Fibroblast of pulmonary artery (primary cell): ENCODE data around the gene GADD45A.
A peak's percentile ranks its signal among the peaks of the same experiment; 100 is the strongest.

Experiments used
- DNase-seq: peaks from one replicate; pipeline ENCODE4 v3.0.0-alpha.2; 2010; ENCODE audit warnings: low read depth
- H3K4me3 ChIP-seq: replicated peaks from 2 replicates; pipeline ENCODE4 v1.5.1; 2011; ENCODE audit warnings: low read depth, mild to moderate bottlenecking, control low read depth, low read length, moderate library complexity
- CTCF ChIP-seq: IDR thresholded peaks from 2 replicates; pipeline ENCODE4 v1.5.1; 2011; ENCODE audit warnings: mild to moderate bottlenecking, control low read depth, low read length, inconsistent platforms; ENCODE audit errors: missing control alignments

GADD45A gene

GRCh38 chr1:67683316-67683715, 1.7 kb upstream of the GADD45A start:
- TF ChIP-seq CTCF: no peak
- DNase-seq: peak; percentile 86
- peak overlapping the region; percentile 30 for H3K4me3 ChIP-seq

GRCh38 chr1:67683766-67684525, 1.1 kb upstream of the GADD45A start:
- H3K4me3 ChIP-seq: peak overlapping the region; percentile 45
- no peak for TF ChIP-seq CTCF
- peak; percentile 38 for DNase-seq

GRCh38 chr1:67684526-67685066, 405 bp upstream of the GADD45A start:
- no peak for DNase-seq
- H3K4me3 ChIP-seq: peak overlapping the region; percentile 45
- TF ChIP-seq CTCF: no peak

GRCh38 chr1:67685558-67686266, 711 bp downstream of the GADD45A start:
- H3K4me3 ChIP-seq: peak overlapping the region; percentile 95
- TF ChIP-seq CTCF: no peak
- peak; percentile 51 for DNase-seq

- DNase-seq: peak; percentile 99
- TF ChIP-seq CTCF: no peak
Measured at GRCh38 chr1:67686267-67687197, 1.5 kb downstream of the GADD45A start.

GRCh38 chr1:67687198-67687545, 2.2 kb downstream of the GADD45A start:
- no peak for DNase-seq
- peak overlapping the region; percentile 95 for H3K4me3 ChIP-seq
- no peak for TF ChIP-seq CTCF

More at GRCh38 chr1:67686267-67687197, 1.5 kb downstream of the GADD45A start:
- peak overlapping the region; percentile 95 for H3K4me3 ChIP-seq
